Nucleus accumbens (tissue), 56 donors: ENCODE data around the gene C16orf90.
A peak's percentile ranks its signal among the peaks of the same experiment; 100 is the strongest.
"Not testable (repeated sequence)": the region's sequence is repeated elsewhere in the genome, so short reads cannot be mapped to it uniquely, and the experiment has no call there.

Experiments
- DNase-seq, 56 donors: peaks; one replicate each; lab custom pipeline; 2025; lab: John Stamatoyannopoulos, UW

C16orf90 gene

GRCh38 chr16:3485097-3485745 is 10.1 kb downstream of the C16orf90 start:
- no peak for DNase-seq

- DNase-seq, result peak in 9 of 56 donors; percentile 3 to 44 (median 32)
Observed at GRCh38 chr16:3484318-3485096, 10.8 kb downstream of the C16orf90 start.

GRCh38 chr16:3482659-3483241 is 12.5 kb downstream of the C16orf90 start:
- no peak for DNase-seq

- peak in 10 of 56 donors; percentile 7 to 49 (median 18) for DNase-seq
Observed at GRCh38 chr16:3481696-3482658, 13.3 kb downstream of the C16orf90 start.

- peak in 3 of 56 donors; percentile 4 to 34 (median 29) for DNase-seq
Observed at GRCh38 chr16:3480901-3481695, 14.2 kb downstream of the C16orf90 start.

GRCh38 chr16:3479654-3480216 is 15.6 kb downstream of the C16orf90 start:
- DNase-seq, result peak in 18 of 56 donors; percentile 13 to 63 (median 36)

- no peak for DNase-seq
Observed at GRCh38 chr16:3478242-3478925, 16.9 kb downstream of the C16orf90 start.

- DNase-seq, result no peak
Observed at GRCh38 chr16:3476409-3476808, 18.9 kb downstream of the C16orf90 start.

- DNase-seq, result no peak
Observed at GRCh38 chr16:3475604-3476375, 19.5 kb downstream of the C16orf90 start.

- DNase-seq, result not testable (repeated sequence)
Observed at GRCh38 chr16:3474870-3475269, 20.4 kb downstream of the C16orf90 start.

- no peak for DNase-seq
Observed at GRCh38 chr16:3474136-3474779, 21.0 kb downstream of the C16orf90 start.

GRCh38 chr16:3473596-3473943 is 21.7 kb downstream of the C16orf90 start:
- DNase-seq, result not testable (repeated sequence)

GRCh38 chr16:3472878-3473595 is 22.3 kb downstream of the C16orf90 start:
- DNase-seq, result no peak

- DNase-seq, result no peak
Observed at GRCh38 chr16:3471518-3472176, 23.6 kb downstream of the C16orf90 start.

- no peak for DNase-seq
Observed at GRCh38 chr16:3470723-3471122, 24.6 kb downstream of the C16orf90 start.

GRCh38 chr16:3469736-3470135 is 25.6 kb downstream of the C16orf90 start:
- no peak for DNase-seq
